Astrocyte of the cerebellum (primary cell): ENCODE results near the gene SPATA21.
A peak's percentile ranks its signal among the peaks of the same experiment; 100 is the strongest.

Source experiments
- DNase-seq: peaks from one replicate; pipeline ENCODE4 v3.0.0-alpha.2; 2011; ENCODE audit warnings: low read depth
- H3K4me3 ChIP-seq: 2 replicates; pipeline ENCODE4 v1.5.1; 2011; ENCODE audit warnings: mild to moderate bottlenecking, low read depth, low read length, moderate library complexity
- CTCF ChIP-seq: IDR thresholded peaks from 2 replicates; pipeline ENCODE4 v1.5.1; 2012; ENCODE audit warnings: low read length, low read depth, moderate library complexity, mild to moderate bottlenecking; ENCODE audit errors: missing control alignments
- in situ Hi-C: cut with HindIII; loops from 2 replicates; pipeline ENCODE4 v1.10.0; 2017; ENCODE audit warnings: low sequenced_read_pairs

The SPATA21 gene

GRCh38 chr1:16393570-16394521 lies 43.4 kb downstream of the SPATA21 start:
- in situ Hi-C loops, result no loop called here
- no peak for TF ChIP-seq CTCF
- DNase-seq, result no peak
- H3K4me3 ChIP-seq, result no peak overlapping the region

GRCh38 chr1:16392740-16393569 lies 44.3 kb downstream of the SPATA21 start:
- in situ Hi-C loops, result no loop called here
- TF ChIP-seq CTCF, result no peak
- no peak overlapping the region for H3K4me3 ChIP-seq
- DNase-seq, result no peak

- H3K4me3 ChIP-seq, result no peak overlapping the region
- no peak for DNase-seq
- TF ChIP-seq CTCF, result no peak
- in situ Hi-C loops, result no loop called here
These were observed 45.8 kb downstream of the SPATA21 start for GRCh38 chr1:16391411-16391810.

- no peak for TF ChIP-seq CTCF
These were observed 49.7 kb downstream of the SPATA21 start for GRCh38 chr1:16387201-16388188.

GRCh38 chr1:16386454-16387113 lies 50.6 kb downstream of the SPATA21 start:
- in situ Hi-C loops, result loop anchor here (5.0 kb wide), 1 partner anchor 46 kb away; no protein-coding TSS in a partner anchor
- no peak overlapping the region for H3K4me3 ChIP-seq
- no peak for TF ChIP-seq CTCF
- DNase-seq, result peak; percentile 20

More at GRCh38 chr1:16387201-16388188, 49.7 kb downstream of the SPATA21 start:
- in situ Hi-C loops, result loop anchor here (5.0 kb wide), 1 partner anchor 45 kb away; no protein-coding TSS in a partner anchor
- H3K4me3 ChIP-seq, result no peak overlapping the region
- DNase-seq, result no peak
